Panc1 (cell line): ENCODE results near the gene RENBP.

Experiments used
- POLR2AphosphoS5 ChIP-seq: IDR thresholded peaks from 2 replicates; pipeline ENCODE4 v1.6.1; 2012; ENCODE audit warnings: mild to moderate bottlenecking, low read depth, low read length, moderate library complexity
- TCF7L2 ChIP-seq: IDR thresholded peaks from 2 replicates; pipeline ENCODE4 v1.6.1; 2011; ENCODE audit warnings: mild to moderate bottlenecking, low read depth, low read length, inconsistent platforms
- TF ChIP-seq, protein P1 (sequence below): fragments of 450-650 bp; IDR thresholded peaks from 2 replicates; pipeline ENCODE4 v1.5.1; 2017; ENCODE audit warnings: mild to moderate bottlenecking
- TF ChIP-seq, protein P2 (sequence below), 2 experiments: IDR thresholded peaks; 2 replicates each; pipeline ENCODE4 v1.6.1; 2011 to 2012; ENCODE audit warnings: low read depth in 2 of 2, control low read depth in 1 of 2, low read length in 1 of 2, mild to moderate bottlenecking in 1 of 2, moderate library complexity in 1 of 2; ENCODE audit not compliant: insufficient read depth in 1 of 2

DNA sequence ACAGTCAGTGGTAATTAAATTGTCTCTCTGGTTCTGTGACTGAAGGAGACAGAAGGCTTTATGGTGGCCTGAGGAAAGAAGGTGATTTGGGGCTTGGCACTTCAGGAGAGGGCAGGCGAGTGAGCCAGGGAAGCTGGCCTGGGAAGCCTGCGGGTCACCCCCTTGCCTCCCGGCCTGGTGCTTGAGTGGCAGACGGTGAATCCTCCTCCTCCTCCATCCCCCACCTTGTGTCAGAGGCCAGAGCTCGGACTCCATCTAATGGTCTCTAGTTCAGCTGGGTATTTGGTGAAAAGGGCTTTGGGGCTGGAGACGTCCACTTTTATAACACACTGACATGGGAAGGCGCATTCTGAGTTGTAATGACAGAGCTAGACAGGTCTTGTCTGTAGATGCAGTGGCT, 36.8 kb upstream of the RENBP start:
- TF ChIP-seq, protein P1, sequence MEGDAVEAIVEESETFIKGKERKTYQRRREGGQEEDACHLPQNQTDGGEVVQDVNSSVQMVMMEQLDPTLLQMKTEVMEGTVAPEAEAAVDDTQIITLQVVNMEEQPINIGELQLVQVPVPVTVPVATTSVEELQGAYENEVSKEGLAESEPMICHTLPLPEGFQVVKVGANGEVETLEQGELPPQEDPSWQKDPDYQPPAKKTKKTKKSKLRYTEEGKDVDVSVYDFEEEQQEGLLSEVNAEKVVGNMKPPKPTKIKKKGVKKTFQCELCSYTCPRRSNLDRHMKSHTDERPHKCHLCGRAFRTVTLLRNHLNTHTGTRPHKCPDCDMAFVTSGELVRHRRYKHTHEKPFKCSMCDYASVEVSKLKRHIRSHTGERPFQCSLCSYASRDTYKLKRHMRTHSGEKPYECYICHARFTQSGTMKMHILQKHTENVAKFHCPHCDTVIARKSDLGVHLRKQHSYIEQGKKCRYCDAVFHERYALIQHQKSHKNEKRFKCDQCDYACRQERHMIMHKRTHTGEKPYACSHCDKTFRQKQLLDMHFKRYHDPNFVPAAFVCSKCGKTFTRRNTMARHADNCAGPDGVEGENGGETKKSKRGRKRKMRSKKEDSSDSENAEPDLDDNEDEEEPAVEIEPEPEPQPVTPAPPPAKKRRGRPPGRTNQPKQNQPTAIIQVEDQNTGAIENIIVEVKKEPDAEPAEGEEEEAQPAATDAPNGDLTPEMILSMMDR, result no peak
- no peak for TF ChIP-seq POLR2AphosphoS5
- TF ChIP-seq TCF7L2, result no peak
- TF ChIP-seq, protein P2, sequence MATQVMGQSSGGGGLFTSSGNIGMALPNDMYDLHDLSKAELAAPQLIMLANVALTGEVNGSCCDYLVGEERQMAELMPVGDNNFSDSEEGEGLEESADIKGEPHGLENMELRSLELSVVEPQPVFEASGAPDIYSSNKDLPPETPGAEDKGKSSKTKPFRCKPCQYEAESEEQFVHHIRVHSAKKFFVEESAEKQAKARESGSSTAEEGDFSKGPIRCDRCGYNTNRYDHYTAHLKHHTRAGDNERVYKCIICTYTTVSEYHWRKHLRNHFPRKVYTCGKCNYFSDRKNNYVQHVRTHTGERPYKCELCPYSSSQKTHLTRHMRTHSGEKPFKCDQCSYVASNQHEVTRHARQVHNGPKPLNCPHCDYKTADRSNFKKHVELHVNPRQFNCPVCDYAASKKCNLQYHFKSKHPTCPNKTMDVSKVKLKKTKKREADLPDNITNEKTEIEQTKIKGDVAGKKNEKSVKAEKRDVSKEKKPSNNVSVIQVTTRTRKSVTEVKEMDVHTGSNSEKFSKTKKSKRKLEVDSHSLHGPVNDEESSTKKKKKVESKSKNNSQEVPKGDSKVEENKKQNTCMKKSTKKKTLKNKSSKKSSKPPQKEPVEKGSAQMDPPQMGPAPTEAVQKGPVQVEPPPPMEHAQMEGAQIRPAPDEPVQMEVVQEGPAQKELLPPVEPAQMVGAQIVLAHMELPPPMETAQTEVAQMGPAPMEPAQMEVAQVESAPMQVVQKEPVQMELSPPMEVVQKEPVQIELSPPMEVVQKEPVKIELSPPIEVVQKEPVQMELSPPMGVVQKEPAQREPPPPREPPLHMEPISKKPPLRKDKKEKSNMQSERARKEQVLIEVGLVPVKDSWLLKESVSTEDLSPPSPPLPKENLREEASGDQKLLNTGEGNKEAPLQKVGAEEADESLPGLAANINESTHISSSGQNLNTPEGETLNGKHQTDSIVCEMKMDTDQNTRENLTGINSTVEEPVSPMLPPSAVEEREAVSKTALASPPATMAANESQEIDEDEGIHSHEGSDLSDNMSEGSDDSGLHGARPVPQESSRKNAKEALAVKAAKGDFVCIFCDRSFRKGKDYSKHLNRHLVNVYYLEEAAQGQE (IDR thresholded peaks at IDR 0.05; ENCODE audit: insufficient read depth in 1 of 2, low read depth in 2 of 2, low read length in 1 of 2), result no peak
